Fibroblast of skin of right biceps (primary cell): ENCODE measurements around the gene PPP1R13L.
A peak's percentile ranks its signal among the peaks of the same experiment; 100 is the strongest.
"Not testable (repeated sequence)": the region's sequence is repeated elsewhere in the genome, so short reads cannot be mapped to it uniquely, and the experiment has no call there.

Source experiments
- DNase-seq: peaks from one replicate; pipeline ENCODE4 v3.0.0-alpha.2; 2013

Gene PPP1R13L, protein sequence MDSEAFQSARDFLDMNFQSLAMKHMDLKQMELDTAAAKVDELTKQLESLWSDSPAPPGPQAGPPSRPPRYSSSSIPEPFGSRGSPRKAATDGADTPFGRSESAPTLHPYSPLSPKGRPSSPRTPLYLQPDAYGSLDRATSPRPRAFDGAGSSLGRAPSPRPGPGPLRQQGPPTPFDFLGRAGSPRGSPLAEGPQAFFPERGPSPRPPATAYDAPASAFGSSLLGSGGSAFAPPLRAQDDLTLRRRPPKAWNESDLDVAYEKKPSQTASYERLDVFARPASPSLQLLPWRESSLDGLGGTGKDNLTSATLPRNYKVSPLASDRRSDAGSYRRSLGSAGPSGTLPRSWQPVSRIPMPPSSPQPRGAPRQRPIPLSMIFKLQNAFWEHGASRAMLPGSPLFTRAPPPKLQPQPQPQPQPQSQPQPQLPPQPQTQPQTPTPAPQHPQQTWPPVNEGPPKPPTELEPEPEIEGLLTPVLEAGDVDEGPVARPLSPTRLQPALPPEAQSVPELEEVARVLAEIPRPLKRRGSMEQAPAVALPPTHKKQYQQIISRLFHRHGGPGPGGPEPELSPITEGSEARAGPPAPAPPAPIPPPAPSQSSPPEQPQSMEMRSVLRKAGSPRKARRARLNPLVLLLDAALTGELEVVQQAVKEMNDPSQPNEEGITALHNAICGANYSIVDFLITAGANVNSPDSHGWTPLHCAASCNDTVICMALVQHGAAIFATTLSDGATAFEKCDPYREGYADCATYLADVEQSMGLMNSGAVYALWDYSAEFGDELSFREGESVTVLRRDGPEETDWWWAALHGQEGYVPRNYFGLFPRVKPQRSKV

GRCh38 chr19:45404557-45405434, at the start of gene PPP1R13L:
Gene PPP1R13L (minus strand): TSS chr19:45405069. CDS start chr19:45398318, 6,751 bp downstream.
- peak; percentile 88 for DNase-seq

- DNase-seq = no peak
These were observed 47.0 kb upstream of the PPP1R13L start for GRCh38 chr19:45451850-45452387.

DNA sequence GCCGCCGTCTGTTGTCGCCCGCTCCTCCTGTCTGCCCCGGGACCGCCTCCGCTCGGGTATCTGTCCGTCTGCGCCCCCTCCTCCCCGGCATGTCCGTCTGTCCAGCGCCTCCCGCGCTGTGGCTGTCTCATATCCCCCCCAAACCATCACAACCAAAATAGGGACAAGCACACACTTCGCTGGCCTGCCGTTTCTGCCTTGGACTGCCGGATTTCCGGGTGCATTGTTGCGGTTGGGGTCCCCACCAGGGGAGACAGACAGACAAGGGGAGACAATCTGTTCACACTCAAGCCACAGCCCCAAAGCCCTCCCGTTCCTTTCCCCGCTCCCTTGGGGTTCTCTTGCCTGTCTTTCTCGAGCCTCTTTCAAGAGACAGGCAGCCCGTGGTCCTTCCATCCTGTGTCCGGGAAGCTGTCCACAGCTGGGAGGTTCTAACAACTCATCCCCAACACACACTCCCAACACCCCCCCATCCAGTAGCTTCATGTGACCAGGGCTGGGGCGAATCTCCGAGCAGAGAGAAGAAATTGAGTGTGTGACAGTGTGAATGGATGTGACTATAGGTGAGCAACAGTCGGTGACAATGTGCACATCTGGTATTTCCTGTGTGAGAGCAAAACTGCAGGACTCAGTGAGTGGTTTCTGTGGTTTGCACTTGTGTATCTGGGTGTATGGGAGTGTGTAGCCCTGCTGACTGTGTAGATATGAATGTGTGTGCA, 46.4 kb upstream of the PPP1R13L start:
- DNase-seq = peak; percentile 84

GRCh38 chr19:45450012-45450333, 45.1 kb upstream of the PPP1R13L start:
- no peak for DNase-seq

DNA sequence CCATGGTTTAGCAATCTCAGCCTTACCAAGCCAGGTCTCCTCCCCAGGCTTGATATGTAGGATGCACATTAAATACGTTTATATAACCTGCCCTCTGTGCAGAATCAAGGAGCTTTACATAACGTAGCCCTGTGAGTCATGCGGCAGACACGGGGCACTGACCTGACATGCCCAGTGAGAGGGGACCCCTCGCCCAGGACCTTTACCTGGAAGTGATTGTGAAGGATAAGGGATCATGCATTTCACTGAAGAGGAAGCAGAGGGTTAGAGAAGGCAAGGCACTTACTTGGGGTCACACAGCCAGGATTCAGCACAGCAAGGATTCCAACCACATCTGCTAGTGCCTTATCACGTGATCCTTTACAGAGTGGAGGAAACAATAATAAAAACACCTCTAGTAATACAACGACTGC, 44.0 kb upstream of the PPP1R13L start:
- no peak for DNase-seq

DNA sequence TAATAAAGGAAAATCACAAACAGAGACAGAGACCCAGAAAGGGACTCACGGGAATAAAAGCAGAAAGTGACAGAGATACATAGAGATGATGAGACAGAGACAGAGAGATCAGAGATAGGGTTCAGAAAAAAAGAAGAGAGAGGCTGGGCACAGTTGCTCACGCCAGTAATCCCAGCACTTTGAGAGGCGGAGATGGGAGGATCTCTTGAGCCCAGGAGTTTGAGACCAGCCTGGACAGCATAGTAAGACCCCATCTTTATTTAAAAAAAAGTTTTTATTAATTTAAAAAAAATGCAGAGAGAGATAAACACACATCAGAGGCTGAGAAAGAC, 43.5 kb upstream of the PPP1R13L start:
- DNase-seq = no peak

GRCh38 chr19:45446944-45447343, 42.1 kb upstream of the PPP1R13L start:
- DNase-seq = no peak

GRCh38 chr19:45446295-45446694, 41.4 kb upstream of the PPP1R13L start:
- peak; percentile 48 for DNase-seq

DNA sequence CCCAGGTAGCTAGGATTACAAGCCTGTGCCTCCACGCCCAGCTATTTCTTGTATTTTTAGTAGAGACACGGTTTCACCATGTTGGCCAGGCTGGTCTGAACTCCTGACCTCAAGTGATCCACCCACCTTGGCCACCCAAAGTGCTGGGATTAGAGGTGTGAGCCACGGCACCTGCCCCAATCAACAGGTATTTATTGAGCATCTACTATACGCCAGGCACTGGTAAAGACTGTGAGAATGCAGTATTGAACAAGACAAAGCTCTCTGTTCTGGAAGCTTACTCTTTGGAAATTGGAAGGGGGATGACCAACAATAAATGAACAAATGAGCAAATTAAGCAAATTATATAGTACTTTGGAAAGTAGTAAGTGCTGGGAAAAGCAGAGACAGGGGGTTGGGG, 40.3 kb upstream of the PPP1R13L start:
- DNase-seq = no peak

DNA sequence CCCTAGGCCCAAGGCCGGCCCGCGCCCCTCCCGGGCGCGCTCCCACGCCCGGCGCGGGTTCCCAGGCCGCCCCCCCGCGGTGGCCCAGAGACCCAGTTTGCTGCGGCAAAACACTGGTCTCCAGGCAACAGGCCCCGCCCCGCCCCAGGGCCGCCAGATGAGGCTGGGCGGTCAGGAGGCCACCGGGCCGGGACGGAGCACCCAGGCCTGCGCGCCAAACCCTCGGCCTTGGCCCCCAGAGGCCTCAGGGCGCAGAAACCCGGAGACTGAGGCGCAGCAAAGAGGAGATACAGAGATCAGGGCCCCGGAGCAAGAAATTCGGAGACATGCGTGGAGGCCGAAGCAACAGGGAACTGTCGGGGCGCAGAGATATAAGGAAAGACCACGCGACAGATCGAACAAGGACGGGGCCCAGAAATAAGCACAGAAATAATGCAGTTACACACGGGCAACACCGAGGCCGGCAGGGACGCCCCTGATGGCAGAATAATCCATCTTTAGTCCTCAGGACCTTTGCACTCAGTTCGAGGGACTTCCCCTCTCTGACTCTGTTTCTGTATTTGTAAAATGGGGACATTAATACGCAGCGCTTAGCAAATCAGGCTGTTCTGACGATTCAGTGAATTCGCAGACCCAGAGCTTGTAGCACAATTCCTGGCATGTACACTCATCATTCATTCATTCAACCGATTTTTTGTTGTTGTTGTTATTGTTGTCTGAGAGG, 39.6 kb upstream of the PPP1R13L start:
- DNase-seq = peak; percentile 79

- peak; percentile 95 for DNase-seq
These were observed 38.8 kb upstream of the PPP1R13L start for GRCh38 chr19:45443462-45444317.

- DNase-seq = peak; percentile 80
These were observed 38.1 kb upstream of the PPP1R13L start for GRCh38 chr19:45442778-45443461.

DNA sequence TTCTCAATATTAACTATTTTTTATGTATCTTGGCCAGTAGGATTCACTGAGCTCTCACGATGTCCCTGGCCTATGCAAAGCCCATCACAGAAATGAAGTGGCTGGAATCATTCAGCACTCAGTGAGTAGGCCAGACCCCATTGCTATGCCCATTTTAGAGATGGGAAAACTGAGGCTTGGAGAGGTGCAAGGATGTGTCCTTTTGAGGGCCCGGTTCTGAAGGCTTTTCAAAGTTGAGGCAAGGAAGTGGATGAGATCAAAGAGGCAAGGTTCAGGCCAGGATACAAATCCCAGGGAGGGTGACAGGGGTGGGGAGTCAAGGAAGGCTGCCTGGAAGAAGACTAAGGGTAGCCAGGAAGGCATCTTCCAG, 37.5 kb upstream of the PPP1R13L start:
- DNase-seq = no peak

DNA sequence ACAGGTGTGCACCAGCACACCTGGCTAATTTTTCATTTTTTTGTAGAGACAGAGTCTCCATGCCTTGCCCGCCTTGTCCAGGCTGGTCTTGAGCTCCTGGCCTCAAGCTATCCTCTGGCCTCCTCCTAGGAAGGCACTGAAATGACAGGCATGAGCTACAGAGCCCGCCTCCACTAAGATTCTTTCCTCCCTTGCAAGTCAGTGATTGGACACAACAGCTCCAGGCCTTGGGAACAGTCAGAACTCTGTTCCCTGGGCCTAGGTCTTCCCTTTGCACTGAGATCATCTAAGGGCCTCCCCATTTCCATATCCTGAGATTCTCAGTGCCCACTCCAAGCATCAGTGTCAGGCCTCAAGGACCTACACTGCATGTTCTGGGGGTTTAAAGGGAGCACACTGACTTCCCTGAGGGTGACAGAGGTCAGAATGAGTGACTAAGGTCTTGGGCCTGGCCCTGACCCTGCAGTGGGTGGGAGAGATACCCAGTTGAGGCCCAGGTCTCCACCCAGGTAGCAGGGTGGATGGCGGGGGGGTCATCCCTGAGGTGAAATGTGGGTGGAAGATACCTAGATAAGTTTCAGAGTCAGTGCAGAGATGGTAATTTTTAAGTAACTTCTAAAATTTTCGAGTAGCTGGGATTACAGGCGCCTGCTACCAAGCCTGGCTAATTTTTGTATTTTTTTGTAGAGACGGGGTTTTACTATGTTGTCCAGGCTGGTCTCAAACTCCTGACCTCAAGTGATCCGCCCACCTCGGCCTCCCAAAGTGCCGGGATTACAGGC, 36.2 kb upstream of the PPP1R13L start:
- DNase-seq = peak; percentile 64

GRCh38 chr19:45440259-45440638, 35.4 kb upstream of the PPP1R13L start:
- no peak for DNase-seq

- DNase-seq = peak; percentile 92
These were observed 34.8 kb upstream of the PPP1R13L start for GRCh38 chr19:45439569-45440258.

DNA sequence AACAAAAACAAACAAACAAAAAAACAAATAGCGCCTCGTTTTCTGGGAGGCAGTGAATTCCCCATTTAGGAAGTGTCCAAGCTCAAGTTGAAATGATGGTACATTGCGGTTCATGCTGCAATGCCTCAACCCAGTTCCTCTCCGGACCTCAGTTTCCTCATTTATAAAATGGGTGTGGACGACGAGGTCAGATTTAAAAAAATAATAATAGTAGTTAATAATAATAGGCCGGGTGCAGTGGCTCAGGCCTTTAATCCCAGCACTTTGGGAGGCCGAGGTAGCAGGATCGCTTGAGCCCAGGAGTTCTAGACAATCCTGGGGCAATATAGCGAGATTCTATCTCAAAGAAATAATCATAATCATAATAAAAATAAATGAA, 34.3 kb upstream of the PPP1R13L start:
- no peak for DNase-seq

DNA sequence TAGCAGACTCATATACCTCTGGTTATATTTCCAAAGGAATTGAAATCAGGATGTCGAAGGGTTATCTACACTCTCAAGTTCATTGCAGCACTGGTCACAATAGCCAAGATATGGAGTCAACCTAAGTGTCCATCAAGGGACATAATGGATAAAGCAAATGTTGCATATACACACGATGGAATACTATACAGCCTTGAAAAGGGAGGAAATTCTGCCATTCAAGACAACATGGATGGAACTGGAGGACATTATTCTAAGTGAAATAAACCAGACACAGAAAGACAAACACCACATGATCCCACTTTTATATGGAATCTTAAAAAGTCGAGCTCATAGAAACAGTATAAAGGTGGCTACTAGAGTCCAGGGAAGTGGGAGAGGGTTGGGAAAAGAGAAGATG, 32.5 kb upstream of the PPP1R13L start:
- DNase-seq = no peak

DNA sequence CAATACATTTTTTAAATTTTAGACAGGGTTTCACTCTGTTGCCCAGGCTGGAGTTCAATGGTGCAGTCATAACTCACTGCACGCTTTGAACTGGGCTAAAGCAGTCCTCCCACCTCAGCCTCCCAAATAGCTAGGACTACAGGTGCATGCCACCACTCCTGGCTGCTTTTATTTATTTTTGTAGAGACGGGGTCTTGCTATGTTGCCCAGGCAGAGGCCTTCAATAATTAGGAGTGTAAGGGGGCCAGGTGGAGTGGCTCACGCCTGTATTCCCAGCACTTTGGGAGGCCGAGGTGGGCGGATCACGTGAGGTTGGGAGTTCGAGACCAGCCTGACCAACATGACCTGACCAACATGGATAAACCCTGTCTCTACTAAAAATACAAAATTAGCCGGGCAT, 27.7 kb upstream of the PPP1R13L start:
- not testable (repeated sequence) for DNase-seq
